Keratinocyte (primary cell): Measurements from ENCODE around the gene PAXIP1.

Experiments
- EZH2 ChIP-seq: IDR thresholded peaks from one replicate; pipeline ENCODE4 v1.6.1; 2012; ENCODE audit warnings: inconsistent platforms, mild to moderate bottlenecking, low read length, moderate library complexity
- TF ChIP-seq, protein P1 (sequence below), 3 experiments: IDR thresholded peaks in 1 of 3; conservative IDR thresholded peaks in 1 of 3; optimal IDR thresholded peaks in 1 of 3; 2 replicates in 2 of 3; 3 replicates in 1 of 3; pipeline versions ENCODE3 to v1.5.1; 2011; ENCODE audit warnings: low read length in 3 of 3, mild to moderate bottlenecking in 3 of 3, moderate library complexity in 2 of 3, control low read depth in 1 of 3, inconsistent platforms in 1 of 3; ENCODE audit not compliant: insufficient read depth in 2 of 3; ENCODE audit errors: extremely low read depth in 1 of 3

DNA sequence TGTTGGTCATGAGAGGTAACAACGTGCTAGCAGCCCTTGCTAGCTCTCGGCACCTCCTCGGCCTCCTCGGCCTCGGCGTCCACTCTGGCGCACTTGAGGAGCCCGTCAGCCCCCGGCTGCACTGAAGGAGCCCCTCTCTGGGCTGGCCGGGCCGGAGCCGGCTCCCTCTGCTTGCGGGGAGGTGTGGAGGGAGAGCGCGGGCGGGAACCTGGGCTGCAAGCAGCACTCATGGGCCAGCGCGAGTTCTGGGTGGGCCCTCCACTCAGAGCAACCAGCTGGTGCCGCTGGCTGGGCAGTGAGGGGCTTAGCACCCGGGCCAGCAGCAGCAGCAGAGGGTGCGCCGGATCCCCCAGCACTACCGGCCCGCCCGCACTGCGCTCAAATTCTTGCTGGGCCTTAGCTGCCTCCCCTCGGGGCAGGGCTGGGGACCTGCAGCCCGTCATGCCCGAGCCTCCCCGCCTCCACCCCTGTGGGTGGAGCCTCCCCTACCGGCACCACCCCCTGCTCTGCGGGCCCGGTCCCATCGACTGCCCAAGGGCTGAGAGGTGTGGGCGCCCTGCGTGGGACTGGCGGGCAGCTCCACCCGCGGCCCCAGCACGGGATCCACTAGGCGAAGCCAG, 96.1 kb downstream of the PAXIP1 start:
- TF ChIP-seq, protein P1, sequence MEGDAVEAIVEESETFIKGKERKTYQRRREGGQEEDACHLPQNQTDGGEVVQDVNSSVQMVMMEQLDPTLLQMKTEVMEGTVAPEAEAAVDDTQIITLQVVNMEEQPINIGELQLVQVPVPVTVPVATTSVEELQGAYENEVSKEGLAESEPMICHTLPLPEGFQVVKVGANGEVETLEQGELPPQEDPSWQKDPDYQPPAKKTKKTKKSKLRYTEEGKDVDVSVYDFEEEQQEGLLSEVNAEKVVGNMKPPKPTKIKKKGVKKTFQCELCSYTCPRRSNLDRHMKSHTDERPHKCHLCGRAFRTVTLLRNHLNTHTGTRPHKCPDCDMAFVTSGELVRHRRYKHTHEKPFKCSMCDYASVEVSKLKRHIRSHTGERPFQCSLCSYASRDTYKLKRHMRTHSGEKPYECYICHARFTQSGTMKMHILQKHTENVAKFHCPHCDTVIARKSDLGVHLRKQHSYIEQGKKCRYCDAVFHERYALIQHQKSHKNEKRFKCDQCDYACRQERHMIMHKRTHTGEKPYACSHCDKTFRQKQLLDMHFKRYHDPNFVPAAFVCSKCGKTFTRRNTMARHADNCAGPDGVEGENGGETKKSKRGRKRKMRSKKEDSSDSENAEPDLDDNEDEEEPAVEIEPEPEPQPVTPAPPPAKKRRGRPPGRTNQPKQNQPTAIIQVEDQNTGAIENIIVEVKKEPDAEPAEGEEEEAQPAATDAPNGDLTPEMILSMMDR (optimal IDR thresholded peaks at IDR 0.05 in 1 of 3, IDR thresholded peaks at IDR 0.05 in 1 of 3, conservative IDR thresholded peaks at IDR 0.05 in 1 of 3; ENCODE audit: extremely low read depth in 1 of 3, insufficient read depth in 2 of 3, low read length in 3 of 3): no peak
- TF ChIP-seq EZH2: no peak
